AG04450 (cell line): ENCODE results near the gene PHC3. TPM values are rescaled to one million over a fixed set of nuclear protein-coding genes. Genes with fewer than 3 reads are reported as not detected.

Source experiments
- CTCF ChIA-PET: fragments of 300-600, 350-600 bp; formaldehyde crosslinking; extraction: SDS; loops from one replicate; lab custom pipeline; 2022; ENCODE audit warnings: antibody characterized with exemption, inconsistent platforms; lab: Charles Lee
- POLR2A ChIA-PET: fragments of 350-600 bp; formaldehyde crosslinking; extraction: SDS; loops from one replicate; lab custom pipeline; 2021; ENCODE audit warnings: antibody characterized with exemption, inconsistent platforms; lab: Yijun Ruan, JAX
- DNase-seq: peaks from one replicate; pipeline ENCODE4 v3.0.0-alpha.2; 2011; ENCODE audit warnings: low read depth, low spot score
- H3K27ac ChIP-seq: one replicate; pipeline ENCODE4 v1.5.1; 2012; ENCODE audit warnings: low read depth, low read length, control low read depth
- H3K27me3 ChIP-seq: one replicate; pipeline ENCODE4 v1.6.0; 2012; ENCODE audit warnings: low read length; ENCODE audit not compliant: control insufficient read depth, insufficient read depth
- H3K4me3 ChIP-seq: 2 replicates; pipeline ENCODE4 v1.5.1; 2011; ENCODE audit warnings: mild to moderate bottlenecking, low read depth, low read length, control low read depth
- H3K9me3 ChIP-seq: 2 replicates; pipeline ENCODE4 v1.5.1; 2012; ENCODE audit warnings: low read length; ENCODE audit not compliant: control insufficient read depth, insufficient read depth
- CTCF ChIP-seq: IDR thresholded peaks from 2 replicates; pipeline ENCODE4 v1.5.1; 2011; ENCODE audit warnings: low read depth, low read length, control low read depth, inconsistent platforms
- polyA plus RNA-seq: library from polyadenylated mRNA; depleted of rRNA; stranded (reverse); fragments of >200 nt; gene quantifications from 2 replicates; pipeline ENCODE4 v1.2.3, GENCODE V29; 2011

Gene PHC3
- polyA plus RNA-seq, 1 experiment: 58.0 TPM

GRCh38 chr3:170162052-170162451, 19.5 kb downstream of the PHC3 start:
- no peak for DNase-seq
- Histone ChIP-seq H3K4me3 (no peak overlapping the region), H3K27me3 (no peaks in the 10 kb centered on the region), H3K9me3 (no peaks in the 10 kb centered on the region), H3K27ac (no peak overlapping the region)
- TF ChIP-seq CTCF: no peak
- ChIA-PET POLR2A (no interaction called here), CTCF (interaction anchor here (0.7 kb wide), 1 partner anchor 104 kb away, joined by 3 read pairs; no protein-coding TSS in a partner anchor)

- Histone ChIP-seq H3K9me3 (no peaks in the 10 kb centered on the region), H3K27ac (no peak overlapping the region), H3K27me3 (no peaks in the 10 kb centered on the region), H3K4me3 (no peak overlapping the region)
- ChIA-PET POLR2A (no interaction called here), CTCF (no interaction called here)
- no peak for TF ChIP-seq CTCF
- DNase-seq: no peak
Observed at GRCh38 chr3:170159933-170160332, 21.6 kb downstream of the PHC3 start.

GRCh38 chr3:170159459-170159858, 22.1 kb downstream of the PHC3 start:
- Histone ChIP-seq H3K27me3 (no peaks in the 10 kb centered on the region), H3K27ac (no peak overlapping the region), H3K9me3 (no peaks in the 10 kb centered on the region), H3K4me3 (no peak overlapping the region)
- POLR2A ChIA-PET: no interaction called here
- no peak for DNase-seq
- CTCF ChIA-PET: no interaction called here
- no peak for TF ChIP-seq CTCF

- H3K27ac ChIP-seq: no peak overlapping the region
- POLR2A ChIA-PET: no interaction called here
- H3K27me3 ChIP-seq: no peaks in the 10 kb centered on the region
- no peak for DNase-seq
- H3K4me3 ChIP-seq: no peak overlapping the region
- H3K9me3 ChIP-seq: no peaks in the 10 kb centered on the region
- no peak for TF ChIP-seq CTCF
- CTCF ChIA-PET: no interaction called here
Observed at GRCh38 chr3:170155604-170156003, 25.9 kb downstream of the PHC3 start.

- POLR2A ChIA-PET: interaction anchor here (0.9 kb wide), 1 partner anchor 12 kb away, joined by 3 read pairs; no protein-coding TSS in a partner anchor
- TF ChIP-seq CTCF: no peak
- H3K9me3 ChIP-seq: no peaks in the 10 kb centered on the region
- peak overlapping the region; percentile 21 for H3K27ac ChIP-seq
- no peaks in the 10 kb centered on the region for H3K27me3 ChIP-seq
- no peak overlapping the region for H3K4me3 ChIP-seq
- CTCF ChIA-PET: interaction anchor here (0.6 kb wide), 2 partner anchors 34 to 241 kb away, joined by 3 read pairs; no protein-coding TSS in a partner anchor
- DNase-seq: no peak
Observed at GRCh38 chr3:170154569-170155143, 26.9 kb downstream of the PHC3 start.
